ELF-1 (cell line): ENCODE measurements around the gene DCDC2C.

Experiments
- DNase-seq: peaks from one replicate; pipeline ENCODE4 v3.0.0-alpha.2; 2016; ENCODE audit warnings: low read depth, low spot score

Gene DCDC2C

DNA sequence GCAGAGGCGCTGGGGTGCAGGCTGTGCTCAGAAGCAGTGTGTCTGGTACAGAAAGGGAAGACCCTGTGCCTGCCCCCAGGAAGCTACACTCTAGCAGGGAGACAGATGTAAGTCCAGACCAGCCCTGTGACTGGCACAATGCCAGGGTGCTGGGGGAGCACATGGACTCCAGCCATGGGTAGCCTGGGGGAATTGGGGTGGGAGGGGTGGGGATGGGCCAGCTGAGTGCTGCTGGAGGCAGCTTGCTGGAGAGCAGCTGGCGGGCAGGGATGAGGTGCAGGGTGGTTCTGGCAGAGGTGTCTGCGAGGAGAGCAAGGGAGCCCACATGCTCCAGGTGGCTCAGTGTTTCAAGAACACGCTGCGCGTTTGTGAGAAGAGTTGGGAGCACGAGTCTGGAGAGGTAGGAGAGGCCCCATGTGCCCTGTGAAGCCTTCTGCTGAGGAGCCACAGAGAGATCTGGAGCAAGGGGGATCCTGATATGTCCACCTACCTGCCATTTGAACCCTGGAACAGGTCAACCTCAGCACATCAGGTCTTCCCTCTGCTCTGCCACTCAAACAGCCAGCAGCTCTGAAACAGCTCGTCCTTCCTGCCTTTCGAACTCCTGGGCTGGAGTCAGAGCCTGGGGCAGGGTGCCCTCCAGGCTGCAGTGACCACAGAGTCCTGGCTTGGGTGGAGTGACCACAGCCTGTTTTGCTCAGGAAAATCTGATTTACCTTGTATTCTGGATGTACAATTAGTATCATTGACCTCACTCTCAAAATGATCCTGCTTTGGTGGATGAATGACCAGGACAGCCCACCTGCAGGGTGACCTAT, 30.3 kb upstream of the DCDC2C start:
- DNase-seq, result no peak

DNA sequence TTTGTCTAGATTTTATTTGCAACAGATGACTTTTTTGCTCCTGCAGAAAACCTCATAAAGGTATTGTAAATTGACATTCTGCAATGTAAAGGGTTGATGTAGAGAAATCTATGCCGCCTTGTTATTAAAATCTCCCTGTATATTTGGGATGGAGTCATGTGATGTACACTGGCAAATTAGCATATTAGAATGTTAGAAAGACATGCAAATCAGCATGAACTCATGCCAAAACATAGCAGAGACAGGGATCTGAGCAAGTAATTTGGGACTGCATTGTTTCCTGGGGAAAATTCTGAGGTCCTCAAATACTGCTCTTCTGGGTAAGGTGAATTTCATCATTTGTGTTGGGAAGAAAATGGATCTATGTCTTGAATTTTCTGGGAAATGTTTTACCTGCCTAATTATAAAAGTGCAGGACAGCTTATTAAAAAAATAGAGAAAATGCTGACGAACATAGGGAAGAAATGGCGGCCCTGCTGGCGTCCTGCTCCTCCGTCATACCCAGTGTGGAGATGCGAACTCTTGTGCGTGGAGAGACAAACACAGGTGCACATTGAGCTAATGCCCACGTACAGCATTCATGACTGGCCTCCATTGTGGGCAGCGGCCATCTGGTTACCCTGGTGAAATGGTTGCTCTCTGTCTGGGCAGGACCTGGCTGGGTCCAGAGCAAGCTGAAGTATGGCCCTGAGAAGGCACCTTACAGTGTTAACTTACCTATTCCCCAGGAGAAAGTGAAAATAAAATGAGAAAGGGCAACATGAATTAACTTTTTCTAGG, 29.1 kb upstream of the DCDC2C start:
- DNase-seq, result no peak

DNA sequence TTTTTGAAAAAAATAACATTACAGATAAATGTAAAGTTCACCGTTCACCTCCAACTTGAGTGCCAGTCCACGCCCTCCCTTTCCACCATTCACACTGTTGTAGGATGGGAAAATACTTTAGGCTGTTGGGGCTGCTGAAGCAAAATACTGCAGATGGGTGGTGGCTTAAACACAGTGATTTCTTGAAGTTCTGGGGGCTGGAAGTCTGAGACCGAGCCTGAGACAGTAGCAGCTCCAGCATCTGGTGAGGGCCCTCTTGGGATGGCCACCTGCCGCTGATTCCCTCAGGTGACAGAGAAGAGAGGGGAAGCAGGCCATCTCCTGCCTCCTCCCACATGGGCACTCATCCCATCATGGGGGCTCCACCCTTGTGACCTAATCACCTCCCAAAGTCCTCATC, 27.7 kb upstream of the DCDC2C start:
- DNase-seq, result no peak

DNA sequence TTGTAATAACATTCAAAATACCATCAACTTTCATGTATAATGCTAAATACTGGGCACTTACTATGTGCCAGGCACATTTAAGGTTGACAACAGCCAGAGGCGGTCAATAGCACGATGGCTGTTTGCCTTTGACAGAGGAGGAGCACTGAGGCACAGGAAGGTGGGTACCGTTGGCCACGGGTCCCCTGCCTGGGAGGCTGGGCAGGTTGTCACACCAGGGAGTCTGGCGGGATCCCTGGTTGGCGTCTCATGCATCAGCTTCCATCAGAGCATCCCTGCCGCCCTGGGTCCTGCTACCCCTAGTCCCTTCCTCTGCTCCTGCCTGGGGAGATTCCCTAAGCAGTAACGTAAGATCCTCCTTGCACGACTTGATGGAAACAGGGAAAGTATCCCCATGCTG, 25.9 kb upstream of the DCDC2C start:
- no peak for DNase-seq

DNA sequence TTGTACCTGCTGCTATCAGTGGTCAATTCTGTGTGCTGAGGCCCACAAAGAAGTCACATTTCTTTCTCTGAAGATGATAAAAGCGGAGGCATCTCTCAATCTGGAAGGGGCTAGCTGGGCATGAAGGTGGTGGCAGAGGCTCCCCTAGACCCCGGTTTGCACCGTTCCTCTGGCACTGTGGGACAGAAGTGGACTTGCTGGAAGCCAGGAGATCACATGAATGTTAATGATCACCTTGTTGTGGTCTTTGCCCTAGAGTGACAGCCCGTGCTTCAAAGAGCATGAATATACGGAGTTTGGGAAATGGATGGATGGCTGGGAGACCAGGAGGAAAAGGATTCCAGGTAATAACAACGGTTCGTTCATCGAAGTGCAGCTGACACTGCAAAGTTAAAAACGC, 25.2 kb upstream of the DCDC2C start:
- no peak for DNase-seq

DNA sequence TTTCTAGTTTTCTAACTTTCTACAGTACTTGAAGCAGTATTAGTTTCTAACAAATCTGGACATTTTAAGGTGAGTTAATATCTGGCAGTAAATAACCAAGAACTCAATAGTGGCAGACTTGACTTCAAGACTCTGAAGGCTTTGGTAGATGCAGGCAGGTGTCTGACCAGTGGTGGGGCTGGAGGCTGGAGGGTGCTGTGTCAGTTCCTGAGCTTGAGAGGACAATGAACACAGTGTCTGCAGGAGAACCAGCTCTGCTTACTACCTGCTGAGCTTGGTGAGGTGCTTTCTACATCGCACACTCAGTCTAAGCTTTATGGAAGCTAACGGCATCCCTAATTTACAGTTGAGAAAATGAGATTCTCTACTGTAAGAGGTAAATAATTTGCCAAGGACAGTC, 24.2 kb upstream of the DCDC2C start:
- no peak for DNase-seq

DNA sequence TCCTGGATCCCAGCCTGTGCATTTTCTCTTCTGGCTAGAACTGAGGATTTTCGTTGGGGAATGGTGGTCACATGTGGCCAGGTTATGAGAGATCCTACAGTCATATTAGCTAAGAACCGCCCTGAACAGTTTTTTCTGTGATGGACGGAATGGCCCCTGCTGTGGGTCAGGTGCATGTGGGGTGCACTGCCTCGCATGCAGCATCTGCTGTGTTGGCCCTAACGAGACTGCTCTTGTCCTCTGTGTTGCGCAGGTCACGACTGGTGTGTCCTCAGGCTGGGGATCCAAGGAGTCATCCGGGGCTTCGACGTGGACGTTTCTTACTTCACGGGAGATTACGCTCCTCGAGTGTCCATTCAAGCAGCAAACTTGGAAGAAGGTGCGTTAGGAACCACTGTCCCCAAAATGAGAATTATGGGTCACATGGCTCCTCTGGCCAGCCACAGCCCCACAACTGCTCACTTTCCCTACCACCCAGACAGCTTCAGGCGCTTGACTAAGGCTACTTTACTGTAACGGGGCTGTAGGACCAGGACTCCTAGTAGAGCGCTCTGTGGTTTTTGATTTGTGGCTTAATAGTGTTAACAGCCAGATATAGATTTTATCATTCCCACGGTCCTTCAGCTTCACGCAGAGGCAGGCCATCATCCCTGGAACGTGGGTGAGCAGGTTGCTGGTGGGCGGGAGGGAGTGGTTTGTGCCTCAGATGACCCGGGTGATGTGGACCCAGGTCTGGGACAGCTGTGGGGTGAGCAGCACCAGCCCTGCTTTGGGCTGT, 23.6 kb upstream of the DCDC2C start:
- no peak for DNase-seq

DNA sequence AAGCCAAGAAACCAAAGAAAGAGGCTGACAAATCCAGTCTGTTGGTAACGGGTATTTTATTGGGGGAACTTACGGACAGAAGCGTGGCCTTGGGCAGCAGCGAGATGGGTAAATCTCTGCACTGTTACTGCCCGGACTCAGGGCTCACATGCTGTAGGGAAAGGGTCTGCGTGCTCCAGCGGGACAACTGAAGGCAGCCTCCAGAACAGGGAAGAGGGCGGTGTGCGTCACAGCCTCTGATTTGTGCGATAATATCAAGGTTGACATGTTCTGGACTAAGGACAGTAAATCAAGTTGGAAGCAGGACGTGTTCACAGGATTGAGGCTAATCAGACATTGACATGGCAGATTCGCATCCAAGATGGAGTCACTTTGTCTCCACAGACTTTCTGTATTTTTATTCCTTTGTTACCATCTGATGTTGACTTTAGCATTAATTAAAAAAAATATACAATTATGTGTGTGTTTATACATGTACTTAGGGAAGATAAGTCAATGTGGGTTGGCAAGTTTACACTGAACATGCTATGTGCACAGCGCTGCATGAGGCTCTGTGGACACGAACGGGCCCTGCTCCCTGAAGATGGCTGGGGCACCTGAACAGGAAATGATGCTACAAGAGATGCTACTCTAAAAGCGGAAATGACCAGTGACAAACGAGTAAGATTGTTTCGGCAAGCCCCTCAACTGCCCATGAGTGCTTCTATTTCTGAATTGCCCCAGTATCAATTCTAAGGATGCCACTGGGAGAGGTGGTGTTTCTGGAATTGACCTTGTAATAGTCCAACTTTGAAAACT, 22.6 kb upstream of the DCDC2C start:
- DNase-seq, result no peak

DNA sequence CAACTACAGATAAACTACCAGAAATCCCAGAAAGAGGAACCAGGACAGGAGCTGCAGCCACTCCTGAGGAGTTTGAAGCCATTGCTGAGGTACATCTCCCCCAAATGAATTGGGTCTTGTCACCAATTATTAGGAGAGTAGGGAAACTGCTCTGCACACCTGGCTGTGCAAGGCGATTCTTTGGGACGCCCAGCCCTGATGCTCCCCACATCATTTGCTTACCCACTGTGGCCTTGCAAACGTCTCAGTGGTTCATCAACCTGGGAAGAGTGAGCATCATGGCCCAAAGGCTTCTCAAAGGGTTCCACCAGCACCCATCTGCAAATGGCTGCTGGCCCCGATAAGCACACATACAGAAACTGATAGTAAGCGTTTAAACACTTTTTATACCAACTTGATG, 21.8 kb upstream of the DCDC2C start:
- no peak for DNase-seq

DNA sequence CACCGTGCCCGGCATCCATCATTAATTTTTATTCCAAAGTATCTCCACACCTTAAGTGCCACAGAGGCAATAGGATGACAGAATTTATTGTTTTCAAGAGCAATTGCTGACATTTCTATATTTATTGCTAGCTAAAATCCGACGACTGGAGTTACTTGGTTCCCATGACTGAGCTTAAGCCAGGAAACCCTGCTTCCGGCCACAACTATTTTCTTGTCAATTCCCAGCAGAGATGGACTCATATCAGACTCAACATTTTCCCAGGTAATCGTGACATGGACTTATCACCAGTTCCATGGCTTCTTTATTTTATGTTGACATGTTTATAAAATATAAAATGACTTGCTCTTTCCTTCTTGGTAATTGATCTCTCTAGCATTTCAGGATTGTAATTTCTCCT, 20.6 kb upstream of the DCDC2C start:
- DNase-seq, result no peak

DNA sequence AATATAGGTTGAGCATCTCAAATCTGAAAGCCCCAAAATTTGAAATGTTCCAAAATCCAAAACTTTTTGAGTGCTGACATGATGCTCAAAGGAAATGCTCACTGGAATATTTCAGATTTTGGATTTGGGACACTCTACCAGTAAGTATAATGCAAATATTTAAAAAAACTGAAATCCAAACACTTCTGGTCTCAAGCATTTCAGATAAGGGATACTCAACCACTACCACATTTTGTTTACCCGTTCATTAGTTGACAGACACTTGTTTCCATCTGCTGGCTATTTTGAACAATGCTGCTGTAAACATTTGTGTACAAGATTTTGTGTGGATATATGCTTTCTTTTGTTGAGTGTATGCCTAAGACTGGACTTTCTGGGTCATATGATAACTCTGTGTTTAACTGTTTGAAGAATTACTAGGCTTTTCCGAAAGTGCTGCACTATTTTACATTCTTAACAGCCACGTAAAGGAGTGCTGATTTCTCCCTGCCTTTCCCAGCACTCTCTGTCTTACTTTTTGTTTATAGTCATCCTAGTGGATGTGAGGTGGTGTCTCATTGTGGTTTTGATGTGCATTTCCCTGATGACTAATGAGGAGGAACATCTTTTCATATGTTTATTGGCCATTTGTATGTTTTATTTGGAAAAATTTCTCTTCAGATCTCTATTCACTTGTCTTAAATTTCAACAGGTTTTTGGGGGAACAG, 19.5 kb upstream of the DCDC2C start:
- DNase-seq, result no peak

DNA sequence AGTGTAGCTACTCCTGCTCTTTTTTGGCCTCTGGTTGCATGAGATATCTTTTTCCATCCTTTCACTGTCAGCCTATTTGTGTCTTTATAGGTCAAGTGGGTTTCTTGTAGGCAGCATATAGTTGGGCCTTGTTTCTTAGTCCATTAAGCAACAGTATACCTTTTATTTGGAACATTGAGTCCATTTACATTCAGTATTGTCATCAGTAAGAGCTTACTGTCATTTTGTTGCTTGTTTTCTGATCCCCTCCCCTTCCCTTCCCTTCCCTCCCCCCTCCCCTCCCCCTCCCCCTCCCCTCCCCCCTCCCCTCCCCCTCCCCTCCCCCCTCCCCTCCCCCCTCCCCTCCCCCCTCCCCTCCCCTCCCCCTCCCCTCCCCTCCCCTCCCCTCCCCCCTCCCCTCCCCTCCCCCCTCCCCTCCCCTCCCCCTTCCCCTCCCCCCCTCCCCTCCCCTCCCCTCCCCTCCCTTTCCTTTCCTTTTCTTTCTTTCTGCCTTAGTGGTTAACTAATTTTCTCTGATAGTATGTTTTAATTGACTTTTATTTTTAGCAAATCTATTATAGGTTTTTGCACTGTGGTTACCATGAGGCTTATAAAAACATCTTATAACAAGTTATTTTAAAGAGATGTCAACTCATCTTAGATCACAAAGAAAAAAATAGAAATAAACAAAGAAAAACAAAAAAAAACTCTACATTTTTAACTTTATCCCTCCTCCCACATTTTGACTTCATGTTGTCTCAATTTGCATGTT, 13.2 kb upstream of the DCDC2C start:
- DNase-seq, result no peak

DNA sequence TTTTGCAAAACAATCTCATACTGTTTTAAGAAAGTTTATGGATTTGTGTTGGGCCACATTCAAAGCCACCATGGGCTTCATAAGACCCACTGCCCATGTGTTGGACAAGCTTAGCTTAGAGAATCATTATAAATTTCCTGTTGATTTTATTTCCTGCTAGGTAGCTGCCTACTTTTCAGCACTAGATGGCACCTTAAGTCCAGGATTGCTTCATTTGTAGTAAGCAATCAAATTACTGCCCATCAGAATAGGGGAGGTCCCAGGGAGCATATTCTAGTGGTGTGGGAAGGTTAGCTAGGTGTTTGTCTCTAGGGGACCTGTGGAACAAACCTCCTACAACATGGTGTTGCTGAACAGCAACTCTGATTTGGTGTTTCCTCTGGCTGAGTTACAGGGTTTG, 11.0 kb upstream of the DCDC2C start:
- DNase-seq, result no peak

DNA sequence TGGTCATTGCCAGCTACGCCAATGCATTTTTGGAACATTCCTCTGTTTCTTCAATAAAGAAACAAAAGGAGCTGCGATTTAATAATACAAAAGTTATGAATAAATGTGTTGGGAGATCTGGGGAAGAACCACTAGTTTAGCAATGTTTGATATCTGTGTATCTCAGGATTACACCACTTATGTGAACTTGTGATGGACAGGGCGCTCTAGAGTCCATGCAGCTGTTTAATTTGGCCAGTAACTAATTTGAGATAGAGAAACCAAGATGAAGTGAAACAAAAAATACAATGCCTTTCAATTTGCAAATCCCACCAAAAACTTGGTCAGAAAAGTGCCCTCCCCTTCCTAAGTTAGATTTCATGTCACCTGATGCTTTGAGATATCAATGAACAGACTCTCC, 6.8 kb upstream of the DCDC2C start:
- DNase-seq, result no peak

DNA sequence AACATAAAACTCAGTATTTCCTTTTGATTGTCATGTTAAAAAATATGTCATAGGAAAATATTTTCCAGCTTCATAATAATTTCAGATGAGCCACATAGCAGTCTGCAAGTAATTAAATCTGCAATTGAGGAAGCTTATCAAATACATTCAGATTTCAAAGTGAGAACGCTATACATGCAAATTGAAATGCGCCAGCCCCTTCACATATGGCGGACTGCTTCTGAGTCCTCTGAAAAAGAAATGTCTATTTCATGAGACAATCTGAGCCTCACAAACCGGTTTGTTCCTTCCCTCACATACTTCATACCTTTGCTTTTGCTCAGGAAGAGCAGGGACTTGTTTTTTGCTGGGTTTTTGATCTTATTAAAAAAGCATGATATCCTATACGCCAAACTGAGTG, 2.3 kb upstream of the DCDC2C start:
- DNase-seq, result no peak

DNA sequence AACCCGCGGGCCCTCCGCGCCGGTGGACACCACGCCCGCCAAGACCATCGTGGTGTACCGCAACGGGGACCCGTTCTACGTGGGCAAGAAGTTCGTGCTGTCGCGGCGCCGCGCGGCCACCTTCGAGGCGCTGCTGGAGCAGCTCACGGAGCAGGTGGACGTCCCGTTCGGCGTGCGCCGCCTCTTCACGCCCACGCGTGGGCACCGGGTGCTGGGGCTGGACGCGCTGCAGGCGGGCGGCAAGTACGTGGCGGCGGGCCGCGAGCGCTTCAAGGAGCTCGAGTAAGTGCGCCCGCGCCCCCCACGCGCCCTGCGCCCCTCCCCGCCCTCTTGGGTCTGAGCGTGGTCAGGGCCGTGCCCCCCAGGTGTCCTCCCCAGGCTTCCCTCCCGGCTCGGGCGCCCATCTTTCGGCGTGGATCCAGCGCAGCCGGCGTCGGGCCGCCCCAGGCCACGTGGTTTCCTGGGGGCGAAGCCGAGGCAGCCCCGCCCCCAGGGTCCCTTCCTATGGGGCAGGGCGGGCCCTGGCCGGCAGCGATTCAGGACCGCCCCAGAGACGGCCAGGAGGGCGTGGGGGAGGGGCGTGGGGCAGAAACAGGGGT, 481 bp downstream of the DCDC2C start:
- DNase-seq, result no peak

DNA sequence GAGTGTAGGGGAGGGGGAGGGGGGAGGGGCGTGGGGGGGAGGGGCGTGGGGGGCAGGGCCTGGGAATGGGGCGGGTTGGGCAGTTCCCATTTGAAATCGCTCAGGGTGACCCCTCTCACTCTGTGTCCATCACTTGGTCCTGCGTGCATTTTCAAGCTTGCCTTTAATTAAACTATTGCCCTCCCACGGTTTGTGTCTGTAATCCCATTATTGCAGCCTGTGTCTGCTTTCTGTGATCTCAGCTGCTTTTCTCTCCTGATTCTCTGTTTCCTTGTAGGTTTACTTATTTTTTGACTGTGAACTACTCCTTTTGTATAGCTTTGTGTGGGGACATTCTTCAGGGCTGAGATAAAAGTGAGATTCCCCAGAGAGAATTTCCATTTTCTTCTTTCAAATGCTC, 1.3 kb downstream of the DCDC2C start:
- DNase-seq, result no peak

DNA sequence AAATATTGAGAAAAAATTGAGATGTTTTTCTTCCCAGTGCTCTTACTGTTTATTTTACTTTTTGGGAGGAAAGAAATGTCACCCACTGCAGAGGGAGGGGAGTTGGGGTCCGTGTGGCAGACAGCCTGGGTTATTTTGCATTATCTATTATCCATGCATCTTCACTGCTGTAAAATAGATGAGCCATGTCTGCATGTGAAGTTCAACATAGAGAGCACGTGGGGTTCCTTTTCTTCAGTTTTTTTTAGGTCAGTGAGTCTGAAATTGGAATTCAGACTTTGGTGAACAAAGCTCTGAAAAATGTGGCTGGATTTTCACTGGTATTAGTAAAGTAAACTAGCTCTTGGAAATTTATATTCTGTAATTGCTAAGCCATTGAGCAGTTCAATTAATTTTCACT, 2.4 kb downstream of the DCDC2C start:
- DNase-seq, result no peak

DNA sequence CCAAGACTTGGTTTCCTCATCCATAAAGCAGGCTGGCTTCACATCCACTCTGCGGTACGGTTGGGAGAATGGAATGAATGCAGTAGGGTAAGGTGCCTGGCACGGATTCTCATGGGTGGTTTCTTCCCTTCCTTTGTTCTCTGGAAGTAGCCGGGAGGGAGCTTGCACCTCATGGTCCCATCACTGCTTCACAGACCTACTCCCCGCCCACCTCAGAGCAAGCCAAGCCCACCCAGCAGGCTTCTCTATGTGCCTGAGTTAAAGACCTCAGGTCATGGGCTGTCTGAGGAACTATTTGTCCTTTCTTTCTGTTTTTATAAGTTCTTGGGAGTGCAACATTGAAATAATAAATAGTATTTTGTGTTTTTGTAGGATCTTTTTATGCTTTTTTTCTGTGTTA, 3.5 kb downstream of the DCDC2C start:
- peak; percentile 28 for DNase-seq

DNA sequence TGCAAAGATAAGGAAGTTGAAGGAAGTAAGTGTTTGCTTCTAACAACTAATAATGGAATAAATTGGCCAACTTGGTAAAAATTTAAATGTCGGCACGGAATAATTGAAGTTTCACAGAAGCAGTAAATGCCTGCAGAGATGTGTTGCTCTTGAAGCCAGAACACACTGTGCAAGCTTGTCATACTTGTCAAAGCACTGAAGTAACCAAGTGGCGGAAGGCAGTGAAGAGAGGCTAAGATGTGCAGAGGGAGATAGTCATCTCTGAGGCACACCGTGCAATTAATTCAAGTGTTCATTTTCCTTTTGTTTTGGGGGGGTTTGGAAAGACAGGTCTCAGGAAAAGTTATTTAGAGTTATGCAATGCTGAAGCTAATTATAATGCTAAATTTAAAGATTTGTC, 5.2 kb downstream of the DCDC2C start:
- no peak for DNase-seq
